WERI-Rb-1 (cell line): ENCODE results near the gene SHB.

Source experiments
- DNase-seq: peaks from one replicate; pipeline ENCODE4 v3.0.0-alpha.2; 2020
- H3K27ac ChIP-seq: fragments of 250-450 bp; sonication (Bioruptor Pico); 2 replicates; pipeline ENCODE4 v1.5.1; 2020; ENCODE audit warnings: mild to moderate bottlenecking, moderate library complexity
- H3K27me3 ChIP-seq: fragments of 250-450 bp; sonication (Bioruptor Pico); 2 replicates; pipeline ENCODE4 v1.5.1; 2021; ENCODE audit warnings: mild to moderate bottlenecking, low read depth, moderate library complexity; ENCODE audit not compliant: insufficient read depth, severe bottlenecking
- H3K36me3 ChIP-seq: fragments of 250-450 bp; sonication (Bioruptor Pico); 2 replicates; pipeline ENCODE4 v1.5.1; 2020; ENCODE audit warnings: mild to moderate bottlenecking, moderate library complexity
- H3K4me3 ChIP-seq: 2 replicates; pipeline ENCODE4 v1.5.1; 2011; ENCODE audit warnings: low read depth, mild to moderate bottlenecking, control low read depth, low read length
- H3K9me3 ChIP-seq: fragments of 250-450 bp; sonication (Bioruptor Pico); 2 replicates; pipeline ENCODE4 v1.5.1; 2021; ENCODE audit warnings: mild to moderate bottlenecking, moderate library complexity; ENCODE audit not compliant: severe bottlenecking
- CTCF ChIP-seq: IDR thresholded peaks from 2 replicates; pipeline ENCODE4 v1.5.1; 2011; ENCODE audit warnings: low read depth, mild to moderate bottlenecking, control low read depth, inconsistent platforms, low read length

SHB gene, protein sequence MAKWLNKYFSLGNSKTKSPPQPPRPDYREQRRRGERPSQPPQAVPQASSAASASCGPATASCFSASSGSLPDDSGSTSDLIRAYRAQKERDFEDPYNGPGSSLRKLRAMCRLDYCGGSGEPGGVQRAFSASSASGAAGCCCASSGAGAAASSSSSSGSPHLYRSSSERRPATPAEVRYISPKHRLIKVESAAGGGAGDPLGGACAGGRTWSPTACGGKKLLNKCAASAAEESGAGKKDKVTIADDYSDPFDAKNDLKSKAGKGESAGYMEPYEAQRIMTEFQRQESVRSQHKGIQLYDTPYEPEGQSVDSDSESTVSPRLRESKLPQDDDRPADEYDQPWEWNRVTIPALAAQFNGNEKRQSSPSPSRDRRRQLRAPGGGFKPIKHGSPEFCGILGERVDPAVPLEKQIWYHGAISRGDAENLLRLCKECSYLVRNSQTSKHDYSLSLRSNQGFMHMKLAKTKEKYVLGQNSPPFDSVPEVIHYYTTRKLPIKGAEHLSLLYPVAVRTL

GRCh38 chr9:38068701-38069628 lies at the start of gene SHB:
Gene SHB (minus strand): TSS chr9:38069227. CDS start chr9:38068645, 582 bp downstream.
- Histone ChIP-seq H3K27me3 (no peaks in the 10 kb centered on the region), H3K4me3 (peak within 1 kb of the TSS; percentile 89), H3K36me3 (peaks cover 32% of the 10 kb centered on the region), H3K9me3 (no peaks in the 10 kb centered on the region), H3K27ac (peak within 1 kb of the TSS; percentile 96)
- DNase-seq = peak; percentile 83
- peak; percentile 26; the same call in 1 of the 2 replicates for TF ChIP-seq CTCF

- H3K4me3 ChIP-seq = no peak overlapping the region
- peak overlapping the region; percentile 43 for H3K27ac ChIP-seq
- no peaks in the 10 kb centered on the region for H3K36me3 ChIP-seq
- no peaks in the 10 kb centered on the region for H3K9me3 ChIP-seq
- no peak for TF ChIP-seq CTCF
- peak; percentile 55 for DNase-seq
- no peaks in the 10 kb centered on the region for H3K27me3 ChIP-seq
Observed at GRCh38 chr9:38117651-38118050, 48.6 kb upstream of the SHB start.

- H3K27ac ChIP-seq = no peak overlapping the region
- no peak for DNase-seq
- no peak overlapping the region for H3K4me3 ChIP-seq
- no peak for TF ChIP-seq CTCF
- H3K9me3 ChIP-seq = no peaks in the 10 kb centered on the region
- H3K27me3 ChIP-seq = no peaks in the 10 kb centered on the region
- no peaks in the 10 kb centered on the region for H3K36me3 ChIP-seq
Observed at GRCh38 chr9:38114905-38115304, 45.9 kb upstream of the SHB start.

DNA sequence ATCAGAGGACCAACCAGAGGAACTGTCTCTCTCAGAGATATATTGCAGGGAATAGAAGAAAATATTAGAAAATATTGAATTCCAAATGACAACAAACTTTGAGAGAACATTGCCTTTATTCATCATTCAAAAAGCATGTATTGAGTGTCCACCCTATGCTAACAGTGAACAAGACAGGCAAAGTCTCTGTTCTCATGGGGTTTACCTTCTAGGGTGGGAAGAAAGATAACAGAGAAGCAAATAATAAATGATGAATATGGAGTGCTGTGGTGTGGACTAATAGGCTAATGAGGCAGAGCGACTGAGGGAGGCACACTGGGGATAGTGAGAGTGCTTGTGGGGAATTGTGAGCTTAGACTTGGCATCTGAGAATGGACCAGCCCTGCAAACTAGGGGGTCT lies 43.4 kb upstream of the SHB start:
- H3K4me3 ChIP-seq = no peak overlapping the region
- TF ChIP-seq CTCF = no peak
- H3K9me3 ChIP-seq = no peaks in the 10 kb centered on the region
- DNase-seq = no peak
- H3K27me3 ChIP-seq = no peaks in the 10 kb centered on the region
- no peaks in the 10 kb centered on the region for H3K36me3 ChIP-seq
- H3K27ac ChIP-seq = no peak overlapping the region

- no peak overlapping the region for H3K4me3 ChIP-seq
- H3K27ac ChIP-seq = no peak overlapping the region
- no peak for TF ChIP-seq CTCF
- no peaks in the 10 kb centered on the region for H3K27me3 ChIP-seq
- peak; percentile 38 for DNase-seq
- H3K9me3 ChIP-seq = no peaks in the 10 kb centered on the region
- no peaks in the 10 kb centered on the region for H3K36me3 ChIP-seq
Observed at GRCh38 chr9:38112049-38112448, 43.0 kb upstream of the SHB start.
